NCI-H128 (cell line): Measurements from ENCODE around the gene EIF1.
"Not testable (repeated sequence)": the region's sequence is repeated elsewhere in the genome, so short reads cannot be mapped to it uniquely, and the experiment has no call there.

Experiments
- DNase-seq: peaks from one replicate; lab custom pipeline; 2025; ENCODE audit not compliant: unreplicated experiment; lab: John Stamatoyannopoulos, UW

EIF1 gene

DNA sequence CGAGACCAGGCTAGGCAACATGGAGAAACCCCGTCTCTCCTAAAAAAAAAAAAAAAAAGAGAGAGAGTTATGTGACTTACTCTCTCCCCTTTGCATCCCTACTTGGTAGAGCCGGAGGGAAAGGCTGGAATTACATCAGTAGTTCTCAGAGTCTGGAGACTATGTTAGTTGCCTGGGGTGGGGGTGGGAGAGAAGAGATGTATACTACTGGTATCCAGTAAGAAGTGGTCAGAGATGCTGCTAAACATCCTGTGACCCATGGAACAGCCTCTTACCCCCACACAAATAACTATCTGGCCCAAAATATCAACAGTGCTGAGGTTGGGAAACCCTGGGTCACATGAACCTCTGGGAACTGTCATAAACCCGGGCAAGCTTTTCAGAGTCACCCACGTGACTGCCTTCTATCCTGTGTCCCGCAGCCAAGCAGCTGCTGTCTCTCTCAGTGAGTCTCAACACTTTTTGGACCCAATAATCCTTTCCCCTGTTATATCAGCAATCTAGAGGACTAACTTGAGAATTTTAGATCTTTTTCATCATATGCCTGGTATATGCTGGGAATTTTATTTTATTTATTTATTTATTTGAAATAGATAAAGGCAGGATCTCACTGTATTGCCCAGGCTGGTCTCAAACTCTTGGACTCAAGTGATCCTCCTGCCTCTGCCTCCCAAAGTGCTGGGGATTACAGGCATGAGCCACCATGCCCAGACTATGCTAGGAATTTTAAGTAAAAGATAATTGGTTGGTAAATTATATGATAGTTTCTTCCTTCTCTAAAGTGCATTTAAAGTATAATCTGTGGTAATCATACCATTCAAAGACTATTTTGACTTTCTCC, 8.7 kb downstream of the EIF1 start:
- DNase-seq: no peak

DNA sequence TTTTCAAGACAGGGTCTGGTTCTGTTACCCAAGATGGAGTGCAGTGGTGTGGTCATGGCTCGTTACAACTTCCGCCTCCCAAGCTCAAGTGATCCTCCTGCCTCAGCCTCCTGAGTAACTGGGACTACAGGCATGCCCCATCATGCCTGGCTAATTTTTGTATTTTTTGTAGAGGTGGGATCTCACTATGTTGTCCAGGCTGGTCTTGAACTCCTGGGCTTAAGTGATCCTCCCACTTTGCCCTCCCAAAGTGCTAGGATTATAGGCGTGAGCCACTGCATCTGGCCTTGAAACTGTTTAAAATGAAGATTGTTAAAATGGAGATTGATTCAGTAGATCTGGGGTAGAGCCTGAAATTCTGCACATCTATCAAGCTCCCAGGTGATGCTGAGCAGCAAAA, 12.2 kb downstream of the EIF1 start:
- DNase-seq: not testable (repeated sequence)

DNA sequence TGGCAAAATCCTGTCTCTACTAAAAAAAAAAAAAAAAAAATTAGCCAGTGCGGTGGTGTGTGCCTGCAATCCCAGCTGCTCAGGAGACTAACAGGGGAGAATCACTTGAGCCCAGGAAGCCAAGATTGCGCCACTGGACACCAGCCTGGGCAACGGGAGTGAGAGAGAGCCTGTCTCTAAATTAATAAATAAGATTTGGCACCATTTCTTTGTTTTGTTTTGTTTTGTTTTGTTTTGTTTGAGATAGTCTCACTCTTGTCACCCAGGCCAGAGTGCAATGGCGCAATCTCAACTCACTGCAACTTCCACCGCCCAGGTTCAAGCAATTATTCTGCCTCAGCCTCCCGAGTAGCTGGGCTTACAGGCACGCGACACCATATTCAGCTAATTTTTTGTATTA, 14.0 kb downstream of the EIF1 start:
- DNase-seq: no peak

GRCh38 chr17:41705271-41705991, 16.7 kb downstream of the EIF1 start:
- no peak for DNase-seq

DNA sequence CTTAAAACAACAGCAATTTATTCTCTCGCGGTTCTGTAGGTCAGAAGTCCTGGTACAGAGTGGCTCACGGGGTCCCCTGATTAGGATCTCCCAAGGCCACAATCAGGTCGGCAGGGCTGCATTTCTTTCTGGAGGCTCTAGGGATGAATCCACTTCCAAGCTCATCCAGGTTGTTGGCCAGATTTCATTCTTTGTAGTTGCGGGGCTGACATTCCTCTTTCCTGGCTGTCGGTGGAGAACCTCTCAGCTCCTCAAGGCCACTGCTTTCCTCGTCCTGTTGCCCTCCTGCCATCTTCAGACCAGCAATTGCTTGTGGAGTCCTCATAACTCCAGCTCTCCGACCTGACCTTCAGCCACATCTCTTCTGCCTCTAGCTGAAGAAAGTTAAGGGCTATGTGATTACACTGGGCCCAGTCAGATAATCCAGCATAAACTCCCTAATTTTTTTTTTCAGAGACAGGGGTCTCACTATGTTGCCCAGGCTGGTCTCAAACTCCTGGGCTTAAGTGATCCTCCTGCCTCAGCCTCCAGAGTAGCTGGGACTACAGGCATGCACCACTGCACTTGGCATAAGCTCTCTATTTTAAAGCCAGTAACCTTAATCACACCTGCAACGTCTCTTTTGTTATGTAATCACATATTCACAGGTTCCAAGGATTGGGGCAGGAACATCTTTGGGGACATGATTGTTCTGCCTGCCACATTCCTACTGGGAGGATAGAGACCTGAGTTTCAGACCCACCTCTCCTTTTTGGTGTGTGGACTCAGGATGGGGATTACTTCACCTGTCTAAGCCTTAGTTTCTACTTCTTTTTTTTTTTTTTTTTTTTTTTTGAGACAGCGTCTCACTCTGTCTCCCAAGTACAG, 19.4 kb downstream of the EIF1 start:
- no peak for DNase-seq

GRCh38 chr17:41710472-41711090, 21.9 kb downstream of the EIF1 start:
- DNase-seq: no peak

DNA sequence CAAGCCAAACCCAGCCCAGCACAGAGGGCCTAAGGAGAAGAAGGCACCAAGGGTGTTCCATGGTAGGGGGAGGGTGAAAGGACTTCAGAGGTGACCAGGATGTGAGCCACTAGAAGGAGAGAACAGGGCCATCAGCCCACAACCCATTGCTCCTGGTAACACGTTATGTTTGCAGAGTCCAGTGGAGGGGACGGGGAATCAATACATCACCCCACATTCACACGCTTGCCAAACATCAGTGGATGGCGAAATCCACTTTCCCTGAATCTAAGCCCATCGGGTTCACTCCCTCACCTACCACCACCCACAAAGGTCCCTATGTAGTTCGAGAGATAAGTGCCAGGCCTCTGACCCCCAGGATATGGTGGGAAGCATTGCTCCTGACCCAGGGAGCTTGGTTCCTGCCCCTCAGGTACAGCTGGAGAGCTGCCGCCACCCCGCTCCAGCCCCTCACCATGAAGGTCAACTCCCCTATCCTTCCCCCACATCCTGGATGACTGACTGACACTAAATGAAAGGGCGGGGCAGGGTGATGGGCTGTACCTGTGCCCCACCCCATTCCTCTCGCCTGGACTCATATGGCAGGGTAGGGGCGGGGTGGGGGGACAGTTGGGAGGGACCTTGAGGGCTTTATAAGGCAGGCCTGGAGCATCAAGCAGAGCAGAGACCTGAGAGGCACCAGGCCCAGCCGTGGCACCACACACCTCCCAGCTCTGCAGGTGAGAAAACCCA, 23.1 kb downstream of the EIF1 start, which contains the start of gene GAST:
Gene GAST (plus strand): TSS at position 663 of the 732 bp plus-strand sequence. CDS start 3,106 bp downstream, outside the sequence.
- no peak for DNase-seq

- no peak for DNase-seq
Measured at GRCh38 chr17:41717408-41718286, 29.0 kb downstream of the EIF1 start.

- no peak for DNase-seq
Measured at GRCh38 chr17:41718287-41718645, 29.6 kb downstream of the EIF1 start.

GRCh38 chr17:41722231-41722630, 33.5 kb downstream of the EIF1 start:
- DNase-seq: no peak

- DNase-seq: no peak
Measured at GRCh38 chr17:41723801-41724475, 35.3 kb downstream of the EIF1 start.

DNA sequence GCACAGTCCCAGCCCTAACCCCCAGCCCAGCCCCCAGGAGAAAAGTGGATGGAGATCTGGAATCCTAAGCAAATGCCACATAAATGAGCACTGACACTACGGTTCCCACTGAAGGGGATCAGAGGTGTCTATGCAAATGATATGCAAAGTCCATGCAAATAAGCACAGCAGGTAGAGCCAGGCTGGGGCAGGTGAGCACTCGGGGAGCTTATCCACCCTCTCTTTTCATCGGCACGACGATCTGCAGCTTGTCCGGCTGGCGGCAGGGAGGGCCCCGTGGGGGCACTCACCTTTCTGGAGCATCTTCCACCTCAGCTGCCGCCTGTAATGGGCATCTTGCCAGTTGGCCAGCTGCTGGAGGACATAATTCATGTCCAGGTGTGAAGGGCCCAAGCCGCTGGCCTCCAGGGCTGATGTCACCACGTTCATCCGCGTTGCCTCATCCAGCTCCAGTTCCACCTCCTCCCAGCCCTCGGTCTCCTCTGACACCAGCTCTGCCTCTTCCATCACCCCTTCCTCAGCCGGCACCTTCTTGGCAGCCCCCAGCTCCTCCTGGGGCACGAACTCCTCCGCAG, 35.9 kb downstream of the EIF1 start:
- DNase-seq: no peak

DNA sequence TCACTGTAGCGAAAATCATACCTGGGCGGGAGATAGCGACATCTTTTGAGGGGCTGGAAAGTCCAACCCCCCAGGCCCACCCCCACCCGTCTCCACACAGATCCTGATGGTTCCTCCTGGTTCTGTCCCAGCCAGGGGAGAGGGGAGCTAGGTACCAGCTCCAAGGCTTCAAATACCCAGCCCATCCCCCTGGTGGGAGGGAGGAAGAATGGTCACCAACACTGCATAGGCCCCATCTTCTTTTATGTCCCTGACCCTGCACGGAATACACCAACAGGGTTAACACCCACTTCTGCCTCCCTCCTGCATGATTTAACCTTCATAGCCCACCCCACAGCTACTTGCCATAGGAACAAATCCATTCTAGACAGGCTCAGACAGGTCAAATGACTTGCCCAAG, 36.4 kb downstream of the EIF1 start:
- DNase-seq: no peak

DNA sequence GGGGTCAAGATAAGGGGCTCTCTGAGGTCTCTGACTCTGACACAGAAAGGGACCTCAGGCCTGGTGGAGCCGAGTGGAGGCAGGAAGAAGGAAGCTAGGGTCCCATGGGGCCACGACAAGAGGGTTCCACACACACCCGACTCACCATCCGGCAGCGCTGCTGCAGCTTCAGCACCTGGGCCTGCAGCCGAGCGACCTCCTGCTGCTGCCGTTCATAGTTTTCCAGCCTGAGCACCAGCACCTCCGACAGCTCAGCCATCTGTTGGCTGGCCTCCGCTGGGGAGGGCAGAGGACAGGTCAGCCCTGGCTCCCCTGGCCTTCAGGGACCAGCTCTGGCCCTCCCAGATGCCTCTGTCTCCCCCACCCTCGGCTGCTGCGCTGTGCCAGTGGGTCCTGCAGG, 39.4 kb downstream of the EIF1 start:
- no peak for DNase-seq

GRCh38 chr17:41730479-41730878, 41.8 kb downstream of the EIF1 start:
- no peak for DNase-seq

- no peak for DNase-seq
Measured at GRCh38 chr17:41731836-41732235, 43.2 kb downstream of the EIF1 start.

DNA sequence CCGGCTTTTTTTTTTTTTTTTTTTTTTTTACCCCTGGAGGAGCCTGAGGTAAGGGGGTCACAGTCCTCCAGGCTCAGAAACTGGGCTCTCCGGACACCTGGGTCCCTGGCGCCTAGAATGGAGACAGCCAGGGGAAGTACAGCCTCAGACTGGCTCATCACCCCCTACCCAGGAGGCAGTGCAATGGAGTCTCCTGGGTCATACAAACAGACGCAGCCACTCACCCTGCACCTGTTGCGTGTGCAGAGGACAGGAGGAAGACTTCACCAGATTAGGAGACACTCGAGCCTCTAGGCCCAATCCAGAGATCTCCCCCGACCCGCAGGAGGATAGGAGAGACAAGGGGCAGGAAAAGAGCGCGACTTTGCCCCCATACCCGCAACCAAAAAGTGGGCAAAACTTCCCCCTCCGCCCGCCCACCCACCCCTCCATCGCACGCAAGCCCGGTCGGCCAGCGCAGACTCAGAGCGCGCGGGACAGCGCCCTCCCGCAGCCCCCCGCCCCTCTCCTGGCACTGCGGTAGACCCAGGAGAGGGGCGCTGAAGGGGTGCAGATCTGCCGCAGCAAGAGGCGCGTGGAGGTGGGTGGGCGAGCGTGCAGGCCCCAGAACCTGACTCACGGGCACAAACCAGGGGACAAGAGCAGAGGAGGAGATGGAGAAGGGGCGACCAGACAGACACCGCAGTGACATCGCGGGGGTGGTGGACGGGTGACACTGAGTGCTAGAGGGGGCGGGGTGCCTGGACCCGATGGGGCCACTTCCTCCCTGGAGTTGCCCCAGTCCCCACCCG, 44.9 kb downstream of the EIF1 start:
- no peak for DNase-seq
